Stomach (tissue), 9 donors: Measurements from ENCODE around the gene RAD51AP1. TPM values are rescaled to one million over a fixed set of nuclear protein-coding genes. Genes with fewer than 3 reads are reported as not detected.

Source experiments
- DNase-seq, 2 donors: peaks; one replicate each; pipeline versions ENCODE4 v3.0.0 to v3.0.0-alpha.2; 2013 to 2019
- H3K27ac ChIP-seq, 5 donors: fragments of 200-600 bp in 4 of 5; sonication (generic) in 4 of 5; one replicate each; pipeline ENCODE4 v1.5.1; 2013 to 2019; ENCODE audit warnings: mild to moderate bottlenecking in 1 of 5, moderate library complexity in 1 of 5
- H3K27me3 ChIP-seq, 3 donors: fragments of 200-600 bp; sonication (generic); one replicate each; pipeline ENCODE4 v1.5.1; 2017 to 2019; ENCODE audit warnings: mixed run types in 1 of 3
- H3K36me3 ChIP-seq, 4 donors: fragments of 200-600 bp; sonication (generic); 1 replicate in 3 of 4; 2 replicates in 1 of 4; pipeline ENCODE4 v1.5.1; 2016 to 2019
- H3K4me1 ChIP-seq, 4 donors: fragments of 200-600 bp; sonication (generic); one replicate each; pipeline ENCODE4 v1.5.1; 2016 to 2019
- H3K4me3 ChIP-seq, 4 donors: fragments of 200-600 bp; sonication (generic) in 3 of 4; one replicate each; pipeline ENCODE4 v1.5.1; 2016 to 2019; ENCODE audit warnings: mild to moderate bottlenecking in 1 of 4
- H3K9me3 ChIP-seq, 4 donors: fragments of 200-600 bp; sonication (generic); one replicate each; pipeline ENCODE4 v1.5.1; 2016 to 2019
- EP300 ChIP-seq: sonication (generic); formaldehyde crosslinking; IDR thresholded peaks from one replicate; pipeline ENCODE4 v1.6.1; 2017; ENCODE audit warnings: antibody characterized with exemption
- POLR2A ChIP-seq, 4 donors: fragments of 450-650 bp; IDR thresholded peaks; one replicate each; pipeline ENCODE4 v1.6.1; 2016; ENCODE audit warnings: antibody characterized with exemption in 4 of 4, control low read depth in 2 of 4, mild to moderate bottlenecking in 1 of 4, moderate library complexity in 1 of 4
- POLR2AphosphoS5 ChIP-seq, 3 donors: sonication (generic); formaldehyde crosslinking; IDR thresholded peaks; one replicate each; pipeline ENCODE4 v1.6.1; 2016; ENCODE audit warnings: antibody characterized with exemption in 3 of 3
- WGBS, 5 donors: extraction: QIAGEN DNeasy Blood & Tissue Kit in 3 of 5; methylation state at CpG; one replicate each; pipeline versions ENCODE4 v1.1.5 to v1.1.7; 2013 to 2018; 5-methylcytosine and 5-hydroxymethylcytosine counted together
- intact Hi-C: fragments of 100-400 bp; cut with DNase I; formaldehyde crosslinking; loops from one replicate; pipeline ENCODE4 v1.15.1; 2023; ENCODE audit warnings: low total_unique reads
- polyA plus RNA-seq, 3 donors: library from polyadenylated mRNA; stranded (reverse); fragments of 200-250 nt; gene quantifications; one replicate each; pipeline ENCODE4 v1.2.3, GENCODE V29; 2013
- total RNA-seq, 5 donors: library from RNA; depleted of rRNA; stranded (reverse); fragments of >200 nt; gene quantifications; one replicate each; pipeline versions ENCODE4 v1.1.0 to v1.2.3, GENCODE V29; 2014 to 2016
- TF ChIP-seq, protein P1 (sequence below), 7 experiments: fragments of 450-650 bp in 4 of 7; fragments of 200-600 bp in 3 of 7; sonication (generic) in 3 of 7; IDR thresholded peaks; one replicate each; pipeline ENCODE4 v1.5.1; 2016 to 2019; ENCODE audit warnings: antibody characterized with exemption in 7 of 7, control low read depth in 2 of 7, mild to moderate bottlenecking in 1 of 7
- donor health status: healthy with polysubstance abuse.
- donor health status: Bipolar disorder and iron deficiency.
- donor health status: healthy.

Gene RAD51AP1
- total and polyA plus RNA-seq, 8 donors, result 2.5 to 20.2 (median 5.0) TPM; not detected in 1

DNA sequence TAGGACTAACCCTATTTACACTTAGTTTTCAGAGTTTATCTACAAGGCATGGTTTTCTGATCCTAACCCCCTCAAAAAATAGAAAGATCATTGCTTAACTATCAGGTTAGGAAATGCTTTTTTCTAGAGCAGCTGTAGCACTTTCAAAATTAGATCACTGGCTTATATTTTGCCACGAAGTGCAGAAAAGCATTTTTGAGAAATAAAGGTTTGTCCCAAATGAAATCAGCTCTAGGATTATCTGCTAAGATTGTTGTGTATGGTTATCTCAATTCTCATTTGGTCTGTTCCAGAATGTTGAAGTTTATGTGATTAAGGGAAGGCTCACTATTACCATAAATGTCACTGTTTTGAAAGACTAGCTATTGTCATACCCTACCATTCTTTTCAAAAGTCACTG, 13.5 kb downstream of the RAD51AP1 start:
- 88 to 97% (median 89%) methylated on average over 1 of the region's 1 CpG for WGBS, 5 donors
- Histone ChIP-seq H3K27me3 (no peaks in the 10 kb centered on the region), H3K27ac (no peak overlapping the region), H3K36me3 (no peaks in the 10 kb centered on the region), H3K4me3 (no peak overlapping the region), H3K4me1 (no peaks in the 10 kb centered on the region), H3K9me3 (no peaks in the 10 kb centered on the region)
- no peak for DNase-seq
- TF ChIP-seq, protein P1, sequence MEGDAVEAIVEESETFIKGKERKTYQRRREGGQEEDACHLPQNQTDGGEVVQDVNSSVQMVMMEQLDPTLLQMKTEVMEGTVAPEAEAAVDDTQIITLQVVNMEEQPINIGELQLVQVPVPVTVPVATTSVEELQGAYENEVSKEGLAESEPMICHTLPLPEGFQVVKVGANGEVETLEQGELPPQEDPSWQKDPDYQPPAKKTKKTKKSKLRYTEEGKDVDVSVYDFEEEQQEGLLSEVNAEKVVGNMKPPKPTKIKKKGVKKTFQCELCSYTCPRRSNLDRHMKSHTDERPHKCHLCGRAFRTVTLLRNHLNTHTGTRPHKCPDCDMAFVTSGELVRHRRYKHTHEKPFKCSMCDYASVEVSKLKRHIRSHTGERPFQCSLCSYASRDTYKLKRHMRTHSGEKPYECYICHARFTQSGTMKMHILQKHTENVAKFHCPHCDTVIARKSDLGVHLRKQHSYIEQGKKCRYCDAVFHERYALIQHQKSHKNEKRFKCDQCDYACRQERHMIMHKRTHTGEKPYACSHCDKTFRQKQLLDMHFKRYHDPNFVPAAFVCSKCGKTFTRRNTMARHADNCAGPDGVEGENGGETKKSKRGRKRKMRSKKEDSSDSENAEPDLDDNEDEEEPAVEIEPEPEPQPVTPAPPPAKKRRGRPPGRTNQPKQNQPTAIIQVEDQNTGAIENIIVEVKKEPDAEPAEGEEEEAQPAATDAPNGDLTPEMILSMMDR (IDR thresholded peaks at IDR 0.05), result no peak
- TF ChIP-seq POLR2A (IDR thresholded peaks at IDR 0.05) (no peak), EP300 (no peak), POLR2AphosphoS5 (IDR thresholded peaks at IDR 0.05) (no peak)
- intact Hi-C loops, result no loop called here

DNA sequence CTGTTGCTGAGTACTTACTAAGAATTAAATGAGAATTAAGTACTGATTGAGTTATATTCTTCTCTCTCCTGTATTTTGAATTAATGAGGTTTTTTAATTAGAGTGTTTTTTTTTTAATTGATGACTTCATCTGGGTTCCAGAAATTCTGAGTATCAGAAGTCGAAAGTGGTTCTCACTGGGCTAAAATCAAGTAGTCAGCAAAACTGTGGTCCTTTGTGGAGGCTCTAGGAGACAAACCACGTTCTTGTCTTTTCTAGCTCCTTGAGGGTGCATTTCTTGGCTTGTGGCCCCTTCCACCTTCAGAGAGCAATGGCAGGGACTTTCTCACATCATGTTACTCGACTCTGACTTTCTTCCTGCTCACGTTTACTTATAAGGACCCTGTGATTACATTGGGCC, 15.3 kb downstream of the RAD51AP1 start:
- Histone ChIP-seq H3K4me3 (no peak overlapping the region), H3K27ac (no peak overlapping the region), H3K9me3 (no peaks in the 10 kb centered on the region), H3K4me1 (no peaks in the 10 kb centered on the region), H3K27me3 (no peaks in the 10 kb centered on the region), H3K36me3 (no peaks in the 10 kb centered on the region)
- 84 to 89% (median 87%) methylated on average over 4 of the region's 4 CpGs for WGBS, 5 donors
- DNase-seq, result no peak
- intact Hi-C loops, result no loop called here
- TF ChIP-seq POLR2AphosphoS5 (IDR thresholded peaks at IDR 0.05), result no peak
- no peak for TF ChIP-seq POLR2A (IDR thresholded peaks at IDR 0.05)
- TF ChIP-seq, protein P1 (IDR thresholded peaks at IDR 0.05), result no peak
- no peak for TF ChIP-seq EP300

DNA sequence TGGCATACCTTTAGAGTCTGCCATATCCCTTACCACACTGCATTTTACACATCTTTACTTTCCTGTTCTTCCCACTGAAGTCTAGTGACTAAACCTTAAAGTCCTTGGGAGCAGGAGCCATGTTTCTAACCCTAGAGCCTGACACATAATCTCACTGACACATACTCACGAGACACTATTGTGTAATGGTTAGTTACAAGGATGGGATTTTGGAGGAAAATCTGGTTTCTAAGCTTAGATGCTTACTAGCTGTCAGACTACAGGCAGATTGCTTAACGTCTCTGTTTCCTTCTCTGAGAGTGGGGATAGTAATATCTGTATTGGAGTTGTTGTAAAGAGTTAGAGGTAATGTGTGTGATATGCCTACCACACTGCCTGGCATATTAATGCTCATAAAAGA, 17.1 kb downstream of the RAD51AP1 start:
- WGBS, 5 donors, result 87 to 96% (median 93%) methylated on average over 2 of the region's 2 CpGs
- Histone ChIP-seq H3K4me3 (no peak overlapping the region), H3K4me1 (no peaks in the 10 kb centered on the region), H3K27me3 (no peaks in the 10 kb centered on the region), H3K9me3 (no peaks in the 10 kb centered on the region), H3K27ac (no peak overlapping the region), H3K36me3 (no peaks in the 10 kb centered on the region)
- TF ChIP-seq POLR2AphosphoS5 (IDR thresholded peaks at IDR 0.05) (no peak), POLR2A (IDR thresholded peaks at IDR 0.05) (no peak), EP300 (no peak)
- TF ChIP-seq, protein P1 (IDR thresholded peaks at IDR 0.05), result no peak
- DNase-seq, result no peak
- intact Hi-C loops, result no loop called here

DNA sequence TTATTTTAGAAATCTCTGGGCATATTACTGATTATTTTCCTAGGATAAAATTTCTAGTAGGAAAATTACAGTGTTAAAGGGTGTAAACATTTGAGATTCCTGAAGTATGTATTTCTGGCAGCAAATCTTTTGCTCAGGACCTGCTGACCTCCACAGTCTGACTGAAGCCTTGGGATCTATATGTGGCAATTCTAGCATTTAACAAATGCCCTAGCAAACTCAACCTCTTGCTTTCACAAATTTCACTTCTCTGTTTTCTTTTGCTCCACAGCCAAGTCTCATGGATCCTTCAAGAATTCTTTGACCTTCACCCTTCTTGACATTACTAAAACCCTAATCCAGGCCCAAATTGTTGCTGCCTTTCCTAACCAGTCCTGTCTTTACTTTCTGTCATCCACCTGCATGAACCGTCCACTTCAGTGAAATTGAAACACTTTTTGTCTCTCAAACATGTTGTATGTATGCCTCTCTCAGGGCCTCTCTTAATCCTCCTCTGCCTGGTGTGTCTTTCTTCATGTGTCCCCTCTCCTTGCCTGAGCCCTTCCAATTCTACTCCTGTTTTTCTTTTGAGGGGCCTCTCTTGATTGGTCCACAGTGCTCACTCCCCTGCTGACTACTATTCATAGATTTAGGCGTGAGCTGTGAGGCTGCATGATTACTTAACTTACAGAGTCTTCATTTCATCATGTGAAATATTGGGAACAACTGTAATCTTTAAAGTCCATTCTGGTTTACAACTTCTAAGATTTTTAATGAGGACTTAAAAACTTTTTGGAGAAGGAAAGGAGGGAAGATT, 18.2 kb downstream of the RAD51AP1 start:
- Histone ChIP-seq H3K27me3 (no peaks in the 10 kb centered on the region), H3K9me3 (no peaks in the 10 kb centered on the region), H3K36me3 (no peaks in the 10 kb centered on the region), H3K4me1 (peaks cover 0 to 5% (median 4%) of the 10 kb centered on the region in 4 donors), H3K27ac (no peak overlapping the region), H3K4me3 (no peak overlapping the region)
- TF ChIP-seq, protein P1 (IDR thresholded peaks at IDR 0.05), result no peak
- TF ChIP-seq POLR2AphosphoS5 (IDR thresholded peaks at IDR 0.05), result no peak
- TF ChIP-seq POLR2A (IDR thresholded peaks at IDR 0.05), result no peak
- no peak for TF ChIP-seq EP300
- DNase-seq, result no peak
- 89 to 94% (median 92%) methylated on average over 2 of the region's 2 CpGs for WGBS, 5 donors
- intact Hi-C loops, result no loop called here
